Activated T-cell treated with anti-CD3 and anti-CD28 coated beads for 1 hour (primary cell): ENCODE results near the gene LANCL3.
"Not testable (repeated sequence)": the region's sequence is repeated elsewhere in the genome, so short reads cannot be mapped to it uniquely, and the experiment has no call there.

Experiments
- DNase-seq: peaks from one replicate; pipeline ENCODE4 v3.0.0-alpha.2; 2020; ENCODE audit warnings: low read depth

The LANCL3 gene

DNA sequence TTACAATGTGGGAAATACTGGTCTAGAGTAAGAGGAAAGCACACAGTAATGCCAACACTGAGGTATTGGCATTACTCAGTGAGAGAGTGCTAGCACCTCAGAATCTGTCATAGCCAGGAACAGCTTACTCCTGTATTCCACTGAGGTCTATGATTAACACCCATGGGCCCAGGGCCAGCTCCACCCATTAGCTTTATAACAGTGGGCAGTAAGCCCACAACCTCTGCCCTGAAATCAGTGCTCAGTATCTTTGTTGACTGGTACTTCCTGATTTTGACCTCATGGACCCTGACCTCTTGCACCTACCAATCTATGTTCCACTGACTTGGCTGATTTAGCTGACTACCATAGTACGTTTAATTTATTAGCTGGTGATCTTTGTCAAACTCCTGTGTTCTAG lies 56.1 kb downstream of the LANCL3 start:
- no peak for DNase-seq

DNA sequence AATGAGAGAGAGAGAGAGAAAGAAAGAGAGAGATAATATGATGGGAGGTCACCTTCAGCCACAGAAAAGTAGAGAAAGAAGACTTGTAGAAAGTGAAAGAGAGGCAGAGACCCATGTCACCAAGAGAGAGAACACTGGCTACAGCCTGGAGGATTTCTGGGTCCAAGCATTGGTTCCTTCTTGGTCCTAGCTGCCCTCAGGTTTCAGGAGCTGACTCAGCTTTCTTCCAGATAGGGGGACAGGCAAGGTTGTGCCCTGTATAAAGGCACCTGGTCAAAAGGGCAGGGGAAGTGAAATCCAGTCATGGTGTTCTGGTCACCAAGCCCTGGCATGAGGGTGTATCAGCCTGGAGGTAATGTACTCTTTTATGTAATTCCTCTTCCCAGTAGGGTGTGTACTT lies 66.6 kb downstream of the LANCL3 start:
- no peak for DNase-seq

DNA sequence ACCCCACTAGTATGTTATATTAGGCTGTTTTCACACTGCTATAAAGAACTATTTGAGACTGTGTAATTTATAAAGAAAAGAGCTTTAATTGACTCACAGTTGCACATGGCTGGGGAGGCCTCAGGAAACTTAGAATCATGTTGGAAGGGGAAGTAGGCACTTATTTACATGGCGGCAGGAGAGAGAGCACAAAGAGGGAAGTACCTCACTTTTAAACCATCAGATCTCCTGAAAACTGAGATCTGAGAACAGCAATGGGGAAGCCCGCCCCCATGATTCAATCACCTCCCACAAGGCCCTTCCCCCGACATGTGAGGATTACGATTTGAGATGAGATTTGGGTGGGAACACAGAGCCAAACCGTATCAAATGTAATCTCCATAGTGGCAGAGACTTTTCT lies 68.7 kb downstream of the LANCL3 start:
- DNase-seq: no peak

- no peak for DNase-seq
Measured at GRCh38 chrX:37641859-37642258, 70.4 kb downstream of the LANCL3 start.

GRCh38 chrX:37644381-37645305 lies 73.2 kb downstream of the LANCL3 start:
- DNase-seq: no peak

GRCh38 chrX:37646254-37646653 lies 74.8 kb downstream of the LANCL3 start:
- DNase-seq: no peak

DNA sequence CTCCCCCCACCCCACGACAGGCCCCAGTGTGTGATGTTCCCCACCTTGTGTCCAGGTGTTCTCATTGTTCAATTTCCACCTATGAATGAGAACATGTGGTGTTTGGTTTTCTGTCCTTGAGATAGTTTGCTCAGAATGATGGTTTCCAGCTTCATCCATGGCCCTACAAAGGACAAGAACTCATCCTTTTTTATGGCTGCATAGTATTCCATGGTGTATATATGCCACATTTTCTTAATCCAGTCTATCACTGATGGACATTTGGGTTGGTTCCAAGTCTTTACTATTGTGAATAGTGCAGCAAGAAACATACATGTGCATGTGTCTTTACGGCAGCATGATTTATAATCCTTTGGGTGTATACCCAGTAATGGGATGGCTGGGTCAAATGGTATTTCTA lies 79.4 kb downstream of the LANCL3 start:
- not testable (repeated sequence) for DNase-seq

DNA sequence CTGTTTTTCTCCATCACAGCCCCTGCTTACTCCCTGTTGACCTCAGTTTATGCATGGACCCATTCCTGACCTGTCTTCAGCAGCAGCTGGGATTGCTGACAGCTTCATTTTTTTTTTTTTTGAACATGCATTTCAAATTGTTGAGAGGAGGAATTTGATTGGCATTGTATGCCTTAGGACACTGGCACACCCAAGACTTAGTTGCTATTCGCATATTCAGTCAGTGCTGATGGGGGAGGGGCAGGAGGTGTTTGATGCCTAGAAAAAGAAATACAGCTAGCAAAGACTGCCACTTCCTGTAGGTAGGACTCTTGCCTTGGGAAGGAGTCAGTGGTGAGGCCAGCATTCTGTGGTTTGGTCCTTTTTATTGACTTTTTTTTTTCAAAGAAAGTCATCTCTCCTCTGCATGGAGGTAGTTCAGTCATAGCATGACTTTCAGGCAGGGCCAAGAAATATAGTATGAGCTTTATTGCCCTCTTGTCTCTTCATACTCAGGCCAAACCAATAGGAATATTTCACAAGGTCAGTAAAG lies 80.5 kb downstream of the LANCL3 start:
- DNase-seq: no peak

DNA sequence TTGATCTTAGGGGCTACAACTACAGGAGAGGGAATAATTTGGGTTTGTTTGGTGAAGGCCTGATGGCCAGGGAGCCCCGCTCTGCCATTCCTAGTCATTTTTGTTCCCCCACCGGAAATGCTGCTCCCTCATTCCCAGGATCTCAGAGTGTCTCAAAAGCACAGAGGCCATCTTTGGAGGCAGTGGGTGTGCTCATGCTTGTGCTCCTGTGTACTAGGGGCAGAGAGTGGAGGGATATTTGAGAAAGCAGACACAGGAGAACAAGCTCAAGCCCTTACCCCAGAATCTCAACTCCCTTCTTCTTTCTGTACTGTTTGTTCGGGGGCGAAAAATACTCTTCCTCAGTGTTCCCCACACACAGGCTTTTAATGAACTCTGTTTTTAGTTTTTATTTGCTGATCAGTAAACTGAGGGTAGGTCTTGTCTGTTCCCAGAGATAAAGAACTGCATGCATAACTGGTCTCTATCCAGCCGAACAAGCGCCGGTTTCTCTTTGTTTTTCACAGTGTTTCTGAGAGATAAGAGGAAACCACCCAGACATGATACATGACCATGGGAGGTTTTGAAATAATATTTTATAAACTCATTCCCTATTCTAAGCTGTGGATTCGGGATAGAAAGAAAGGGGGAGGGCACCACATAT lies 81.2 kb downstream of the LANCL3 start:
- DNase-seq: no peak

DNA sequence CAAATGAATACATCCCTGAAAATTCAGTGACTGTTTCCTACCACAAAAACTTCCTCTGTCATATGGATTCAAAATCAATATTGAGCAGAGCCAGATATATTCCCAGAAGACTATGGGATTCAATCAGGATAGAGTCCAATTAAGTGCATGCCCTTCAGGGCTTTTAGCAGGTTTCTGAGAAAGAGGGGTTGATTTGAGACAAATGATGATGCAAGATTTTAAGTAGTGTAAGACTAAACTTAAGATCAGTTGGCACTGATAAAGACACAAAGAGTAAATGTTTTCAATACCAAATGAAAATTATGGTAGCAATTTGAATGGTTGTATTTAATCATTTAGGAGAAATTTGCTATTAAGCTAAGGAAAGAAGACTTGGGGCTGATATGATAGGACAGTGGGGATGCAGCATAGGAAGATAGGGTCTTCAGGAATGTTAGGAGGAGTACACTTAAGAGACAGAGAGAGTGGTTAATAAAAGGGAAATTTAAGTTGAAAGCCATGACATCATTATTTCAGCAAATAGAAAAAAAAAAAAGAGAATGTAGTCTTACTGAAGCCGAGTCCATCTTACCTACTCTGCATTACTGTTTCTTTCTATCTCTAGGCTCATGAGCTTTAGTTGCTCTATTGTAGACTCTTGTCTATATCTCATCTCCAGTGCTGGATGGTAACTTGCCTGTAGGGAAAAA lies 82.1 kb downstream of the LANCL3 start:
- DNase-seq: no peak

DNA sequence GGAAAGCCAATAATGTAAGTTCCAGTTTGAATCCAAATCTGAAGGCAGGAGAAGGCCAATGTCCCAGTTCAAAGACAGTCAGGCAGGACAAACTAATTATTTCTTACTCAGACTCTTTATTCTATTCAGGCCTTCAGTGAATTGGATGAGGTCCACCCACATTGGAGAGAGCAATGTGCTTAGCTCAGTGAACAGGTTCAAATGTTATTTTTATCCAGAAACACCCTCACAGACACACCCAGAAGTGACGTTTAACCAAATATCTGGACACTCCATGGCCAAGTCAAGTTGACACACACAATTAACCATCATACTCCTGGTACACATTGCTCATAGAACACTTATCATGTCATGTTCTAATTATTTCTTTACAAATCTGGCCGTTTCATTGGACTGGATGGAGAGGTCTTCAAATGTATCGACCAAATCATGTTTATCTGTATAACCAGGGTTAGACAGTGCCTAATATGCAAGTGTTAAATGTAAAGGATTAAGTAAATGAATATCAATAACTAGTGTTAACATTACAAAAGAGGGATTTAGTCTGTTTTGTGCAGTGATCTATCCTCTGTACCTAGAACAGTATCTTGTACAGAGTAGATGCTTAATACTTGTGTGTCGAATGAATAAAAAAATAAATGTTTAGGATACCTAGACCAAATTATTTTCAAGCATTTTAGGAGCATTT lies 87.0 kb downstream of the LANCL3 start:
- DNase-seq: no peak

DNA sequence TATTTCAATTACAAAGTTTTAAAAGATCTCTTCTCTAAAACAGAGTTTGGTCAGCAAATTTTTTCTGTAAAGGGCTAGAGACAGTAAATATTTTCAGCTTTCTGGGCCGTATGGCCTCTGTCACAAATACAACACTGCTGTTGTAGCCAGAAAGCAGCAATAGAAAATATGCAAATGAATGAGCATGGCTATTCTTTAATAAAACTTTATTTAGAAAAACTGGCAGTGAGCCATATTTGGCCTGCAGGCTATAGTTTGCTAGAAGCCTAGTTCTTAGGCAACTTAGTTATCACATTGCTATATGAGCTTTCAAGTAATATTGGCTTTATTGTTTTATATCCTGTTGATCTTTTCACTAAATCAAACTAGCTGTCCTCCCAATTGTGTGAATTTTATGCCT lies 87.6 kb downstream of the LANCL3 start:
- DNase-seq: no peak

DNA sequence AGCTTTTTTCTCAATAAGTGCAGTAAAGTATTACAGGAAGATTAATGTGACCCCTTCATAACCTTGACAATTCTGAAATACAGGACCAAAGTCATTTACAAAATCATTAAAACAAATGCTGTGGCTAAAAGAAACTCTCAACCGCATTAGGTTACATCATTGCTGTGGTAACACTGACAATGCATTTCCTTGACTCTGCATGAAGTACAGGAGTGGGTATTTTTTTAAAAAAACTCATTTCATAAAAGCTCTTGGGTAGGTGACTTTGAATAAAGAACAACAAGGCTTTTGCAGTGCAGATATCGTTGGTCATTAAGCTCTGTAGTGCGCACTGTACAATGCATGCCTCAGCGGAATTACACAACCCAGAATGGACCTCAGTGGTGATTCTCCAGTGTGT lies 90.7 kb downstream of the LANCL3 start:
- DNase-seq: no peak

DNA sequence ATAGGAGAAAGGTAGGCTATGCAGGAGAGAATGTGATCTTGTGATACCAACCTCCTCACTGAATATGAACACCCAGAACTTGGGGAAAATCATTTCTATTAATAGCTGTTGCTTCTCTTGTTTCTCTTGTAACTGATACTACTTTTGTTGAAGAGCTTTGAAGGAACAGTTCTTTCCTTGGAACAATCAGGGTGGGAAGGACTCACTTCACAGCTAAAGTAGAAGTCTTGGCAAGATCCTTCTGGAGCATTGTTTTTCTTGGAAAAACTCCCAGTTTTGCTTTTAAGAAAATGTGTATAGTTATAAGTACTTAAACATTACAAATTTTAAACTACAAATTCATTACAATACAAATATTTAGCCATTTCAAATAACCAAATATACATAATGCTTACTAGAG lies 95.1 kb downstream of the LANCL3 start:
- DNase-seq: no peak

DNA sequence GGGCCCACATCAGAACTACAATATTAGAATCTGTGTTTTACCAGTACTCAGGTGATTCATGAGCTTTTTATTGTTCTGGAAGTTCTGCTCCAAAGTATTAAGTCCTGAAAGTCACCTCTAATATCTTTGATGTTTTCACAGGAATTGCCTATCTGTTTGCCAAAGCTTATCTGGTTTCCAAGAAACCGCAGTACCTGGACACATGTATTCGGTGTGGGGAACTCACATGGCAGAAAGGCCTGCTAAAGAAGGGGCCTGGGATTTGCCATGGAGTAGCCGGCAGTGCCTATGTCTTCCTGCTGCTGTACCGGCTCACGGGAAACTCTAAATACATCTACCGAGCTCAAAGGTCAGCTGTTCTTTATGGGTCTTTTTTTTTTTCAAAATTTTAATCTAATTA lies 95.7 kb downstream of the LANCL3 start:
- DNase-seq: no peak

DNA sequence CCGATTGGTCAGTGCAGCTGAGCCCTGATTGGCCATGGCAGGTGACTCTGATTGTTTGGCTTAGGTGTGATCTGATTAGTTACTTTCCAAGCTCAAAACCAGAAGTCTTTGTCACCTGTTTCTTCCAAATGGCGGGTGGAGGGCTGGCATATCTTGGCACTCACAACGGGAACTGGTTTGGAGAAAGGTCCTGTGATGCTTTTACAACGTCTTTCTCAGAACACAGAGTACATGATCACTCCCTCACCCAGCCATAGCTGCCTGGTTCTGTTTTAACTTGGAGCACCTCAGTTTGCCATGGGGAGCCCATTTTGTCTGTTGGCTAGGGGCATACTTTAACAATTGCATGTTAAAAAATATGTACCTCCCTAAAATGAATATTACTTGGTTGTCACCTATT lies 101.1 kb downstream of the LANCL3 start:
- no peak for DNase-seq

- DNase-seq: no peak
Measured at GRCh38 chrX:37676811-37677210, 105.3 kb downstream of the LANCL3 start.

DNA sequence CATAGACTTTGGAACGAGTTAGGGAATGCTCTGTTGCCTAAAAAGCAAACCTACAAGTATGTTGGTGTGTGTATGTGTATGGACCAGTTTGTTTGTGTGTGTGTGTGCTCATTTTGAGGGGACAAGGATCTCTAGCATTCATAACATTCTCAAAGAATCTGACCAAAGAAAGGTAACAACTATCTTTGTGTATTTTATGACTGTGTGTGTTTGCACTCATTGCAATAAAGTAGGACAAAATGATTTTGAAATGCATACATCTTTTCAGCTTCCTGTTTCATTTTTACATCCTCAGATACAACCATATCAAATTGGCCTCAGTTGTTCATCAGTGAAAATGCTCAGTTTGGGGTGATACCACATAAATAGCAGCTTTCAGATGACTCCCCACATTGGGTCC lies 105.8 kb downstream of the LANCL3 start:
- DNase-seq: no peak

GRCh38 chrX:37677765-37678164 lies 106.3 kb downstream of the LANCL3 start:
- no peak for DNase-seq

DNA sequence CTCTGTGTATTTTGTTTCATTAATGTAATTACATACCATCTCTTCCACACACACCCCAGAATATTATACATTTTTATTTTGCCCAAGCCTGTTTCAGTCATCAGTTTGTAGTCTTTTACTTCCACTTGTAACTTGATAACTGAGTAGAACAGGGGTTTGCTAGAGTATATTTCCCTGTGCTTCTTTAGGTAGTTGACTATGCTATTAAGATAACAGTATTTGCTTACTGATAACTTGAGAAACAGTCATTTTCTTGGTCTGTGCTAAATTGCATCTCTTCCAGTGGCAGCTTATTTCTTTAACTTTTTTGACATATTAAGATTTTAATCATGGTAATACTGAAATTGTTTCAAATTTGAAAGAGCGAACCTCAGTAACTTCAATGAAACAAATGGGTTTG lies 107.1 kb downstream of the LANCL3 start:
- DNase-seq: no peak

- no peak for DNase-seq
Measured at GRCh38 chrX:37679230-37679629, 107.8 kb downstream of the LANCL3 start.

DNA sequence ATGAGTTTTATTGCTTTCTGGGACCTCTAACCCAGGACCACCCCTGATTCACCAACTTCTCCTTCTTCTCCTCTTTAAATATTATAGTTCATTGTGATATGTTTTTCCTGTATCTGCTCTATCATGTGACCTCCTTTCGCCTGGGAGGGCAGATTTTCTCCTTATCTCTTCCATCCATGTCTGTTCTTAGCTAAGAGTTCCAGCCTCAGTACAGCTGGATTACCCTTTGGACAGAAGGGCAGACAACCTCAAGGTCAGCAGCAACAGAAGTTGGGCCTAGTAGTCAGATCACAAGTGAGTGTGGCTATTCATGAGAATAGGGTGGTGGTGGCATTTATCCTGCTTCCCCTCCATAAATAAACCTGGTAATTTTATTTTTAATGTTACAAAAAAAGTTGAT lies 108.4 kb downstream of the LANCL3 start:
- DNase-seq: no peak
